H9 (cell line): Measurements from ENCODE around the gene HSPA9. TPM values are rescaled to one million over a fixed set of nuclear protein-coding genes. Genes with fewer than 3 reads are reported as not detected.

ENCODE experiments used
- DNase-seq: peaks from one replicate; pipeline ENCODE4 v3.0.0-alpha.2; 2017
- H2AFZ ChIP-seq: one replicate; pipeline ENCODE4 v1.6.1; 2013; ENCODE audit warnings: mild to moderate bottlenecking, low read length, control low read depth, moderate library complexity
- H2AK5ac ChIP-seq: 2 replicates; pipeline ENCODE4 v1.6.1; 2013; ENCODE audit warnings: low read length, control low read depth, mixed read lengths; ENCODE audit not compliant: insufficient read length
- H2BK120ac ChIP-seq: one replicate; pipeline ENCODE4 v1.6.1; 2013; ENCODE audit warnings: low read depth, mild to moderate bottlenecking, low read length, control low read depth, inconsistent platforms; ENCODE audit not compliant: poor library complexity, severe bottlenecking
- H2BK12ac ChIP-seq: 2 replicates; pipeline ENCODE4 v1.6.1; 2013; ENCODE audit warnings: low read length, control low read depth, mixed read lengths, low read depth; ENCODE audit not compliant: insufficient read length
- H2BK15ac ChIP-seq: 2 replicates; pipeline ENCODE4 v1.6.1; 2013; ENCODE audit warnings: low read depth, low read length, control low read depth
- H2BK20ac ChIP-seq: one replicate; pipeline ENCODE4 v1.6.1; 2013; ENCODE audit warnings: low read depth, mild to moderate bottlenecking, low read length, control low read depth, inconsistent platforms; ENCODE audit not compliant: poor library complexity, severe bottlenecking
- H2BK5ac ChIP-seq: 2 replicates; pipeline ENCODE4 v1.6.1; 2013; ENCODE audit warnings: low read length, control low read depth, mixed read lengths; ENCODE audit not compliant: insufficient read length
- H3K14ac ChIP-seq: 2 replicates; pipeline ENCODE4 v1.6.1; 2013; ENCODE audit warnings: low read length, control low read depth; ENCODE audit not compliant: insufficient read depth
- H3K18ac ChIP-seq: 2 replicates; pipeline ENCODE4 v1.6.1; 2013; ENCODE audit warnings: low read depth, mild to moderate bottlenecking, mixed read lengths, low read length, control low read depth; ENCODE audit not compliant: insufficient read length
- H3K23ac ChIP-seq: 2 replicates; pipeline ENCODE4 v1.6.1; 2013; ENCODE audit warnings: low read length, control low read depth, mixed read lengths, low read depth; ENCODE audit not compliant: insufficient read length
- H3K23me2 ChIP-seq: 2 replicates; pipeline ENCODE4 v1.6.1; 2013; ENCODE audit warnings: low read depth, mild to moderate bottlenecking, mixed read lengths, low read length, control low read depth; ENCODE audit not compliant: insufficient read length, poor library complexity, severe bottlenecking
- H3K27ac ChIP-seq: 2 replicates; pipeline ENCODE4 v1.5.1; 2013; ENCODE audit warnings: low read length, control low read depth, mixed read lengths, low read depth; ENCODE audit not compliant: insufficient read length
- H3K27me3 ChIP-seq: 2 replicates; pipeline ENCODE4 v1.6.1; 2013; ENCODE audit warnings: low read length, control low read depth, inconsistent platforms; ENCODE audit not compliant: insufficient read depth
- H3K4ac ChIP-seq: 2 replicates; pipeline ENCODE4 v1.6.1; 2013; ENCODE audit warnings: low read depth, mild to moderate bottlenecking, control low read depth, inconsistent platforms, low read length, moderate library complexity
- H3K4me1 ChIP-seq: 2 replicates; pipeline ENCODE4 v1.6.1; 2013; ENCODE audit warnings: low read length, control low read depth, inconsistent platforms; ENCODE audit not compliant: insufficient read depth
- H3K4me2 ChIP-seq: 2 replicates; pipeline ENCODE4 v1.6.1; 2013; ENCODE audit warnings: low read length, control low read depth, mixed read lengths; ENCODE audit not compliant: insufficient read length, insufficient read depth
- H3K56ac ChIP-seq: 2 replicates; pipeline ENCODE4 v1.6.1; 2013; ENCODE audit warnings: low read depth, mild to moderate bottlenecking, mixed read lengths, low read length, control low read depth; ENCODE audit not compliant: insufficient read length
- H3K79me1 ChIP-seq: 2 replicates; pipeline ENCODE4 v1.6.1; 2013; ENCODE audit warnings: low read depth, mild to moderate bottlenecking, moderate library complexity, low read length, control low read depth, inconsistent platforms; ENCODE audit not compliant: insufficient read depth, poor library complexity, severe bottlenecking
- H3K79me2 ChIP-seq: 2 replicates; pipeline ENCODE4 v1.6.1; 2013; ENCODE audit warnings: low read length, control low read depth, inconsistent platforms; ENCODE audit not compliant: insufficient read depth
- H3K9ac ChIP-seq: 2 replicates; pipeline ENCODE4 v1.6.1; 2013; ENCODE audit warnings: low read length, control low read depth, mixed read lengths; ENCODE audit not compliant: insufficient read length; ENCODE audit errors: extremely low read depth
- H3K9me3 ChIP-seq: one replicate; pipeline ENCODE4 v1.6.1; 2013; ENCODE audit warnings: low read depth, low read length, inconsistent platforms; ENCODE audit not compliant: control insufficient read depth
- H3T11ph ChIP-seq: one replicate; pipeline ENCODE4 v1.6.1; 2013; ENCODE audit warnings: mild to moderate bottlenecking, low read length, control low read depth, inconsistent platforms
- H4K20me1 ChIP-seq: one replicate; pipeline ENCODE4 v1.6.1; 2013; ENCODE audit not compliant: control insufficient read depth, insufficient read length, insufficient read depth
- H4K5ac ChIP-seq: 2 replicates; pipeline ENCODE4 v1.6.1; 2013; ENCODE audit warnings: low read depth, mild to moderate bottlenecking, mixed read lengths, low read length, control low read depth; ENCODE audit not compliant: insufficient read length
- H4K8ac ChIP-seq: replicated peaks from 2 replicates; pipeline ENCODE4 v1.6.1; 2013; ENCODE audit warnings: low read length, control low read depth, mixed read lengths, low read depth; ENCODE audit not compliant: insufficient read length
- H4K91ac ChIP-seq: 2 replicates; pipeline ENCODE4 v1.6.1; 2013; ENCODE audit warnings: low read depth, mild to moderate bottlenecking, moderate library complexity, mixed read lengths, low read length, control low read depth; ENCODE audit not compliant: insufficient read length
- H3K27ac Mint-ChIP-seq, 3 experiments: 2 replicates in 2 of 3; 3 replicates in 1 of 3; pipeline ENCODE4 v1.8.0; 2020 to 2021; ENCODE audit warnings: mixed read lengths in 3 of 3, mild to moderate bottlenecking in 1 of 3, moderate library complexity in 1 of 3
- H3K27me3 Mint-ChIP-seq: 2 replicates; pipeline ENCODE4 v1.8.0; 2021; ENCODE audit warnings: low read depth, mild to moderate bottlenecking, moderate library complexity, mixed read lengths
- H3K36me3 Mint-ChIP-seq, 3 experiments: 2 replicates in 2 of 3; 3 replicates in 1 of 3; pipeline ENCODE4 v1.8.0; 2020 to 2021; ENCODE audit warnings: low read depth in 3 of 3, mixed read lengths in 3 of 3; ENCODE audit not compliant: insufficient read depth in 1 of 3
- H3K4me1 Mint-ChIP-seq, 2 experiments: 2 replicates each; pipeline ENCODE4 v1.8.0; 2020; ENCODE audit warnings: mixed read lengths in 2 of 2
- H3K4me3 Mint-ChIP-seq, 2 experiments: 2 replicates in 1 of 2; 3 replicates in 1 of 2; pipeline ENCODE4 v1.8.0; 2020 to 2021; ENCODE audit warnings: mild to moderate bottlenecking in 2 of 2, mixed read lengths in 2 of 2, moderate library complexity in 1 of 2
- H3K9me3 Mint-ChIP-seq, 2 experiments: 2 replicates in 1 of 2; 3 replicates in 1 of 2; pipeline ENCODE4 v1.8.0; 2020; ENCODE audit warnings: mild to moderate bottlenecking in 2 of 2, mixed read lengths in 2 of 2, moderate library complexity in 1 of 2
- CTCF ChIP-seq: fragments of 200-600 bp; sonication (generic); conservative IDR thresholded peaks from 3 replicates; pipeline ENCODE4 v1.8.0; 2021; ENCODE audit warnings: antibody characterized with exemption, mild to moderate bottlenecking
- WGBS: extraction: QIAGEN DNeasy Blood & Tissue Kit; methylation state at CpG from one replicate; pipeline ENCODE4 v1.1.7; 2013; ENCODE audit warnings: missing lambda C conversion rate, low lambda C conversion rate, mixed read lengths; ENCODE audit not compliant: insufficient read length; ENCODE audit errors: extremely low coverage; 5-methylcytosine and 5-hydroxymethylcytosine counted together
- total RNA-seq: library from RNA; stranded (reverse); gene quantifications from 2 replicates; pipeline ENCODE4 v1.2.1, GENCODE V29; 2021

HSPA9 gene
- total RNA-seq, 1 experiment from 2014 or later, result 397 TPM

GRCh38 chr5:138559937-138560336 lies 15.3 kb downstream of the HSPA9 start:
- WGBS, result no CpG with 5 or more reads among the region's 7 CpGs
- 0 out of 2 replicates have a peak, but pooled peaks cover under 1% of the 10 kb centered on the region for H3K79me2 ChIP-seq
- H3K23ac ChIP-seq, result no peak overlapping the region
- no peak overlapping the region for H3T11ph ChIP-seq
- H2BK120ac ChIP-seq, result no peak overlapping the region
- no peak overlapping the region for H3K4me2 ChIP-seq
- H3K23me2 ChIP-seq, result no peaks in the 10 kb centered on the region
- H4K91ac ChIP-seq, result no peak overlapping the region
- no peak overlapping the region for H2BK5ac ChIP-seq
- H3K56ac ChIP-seq, result no peak overlapping the region
- H3K18ac ChIP-seq, result no peak overlapping the region
- H3K9ac ChIP-seq, result no peak overlapping the region
- H3K36me3 Mint-ChIP-seq, result peaks cover 54 to 94% (median 91%) of the 10 kb centered on the region in 3 experiments
- H2AFZ ChIP-seq, result no peak overlapping the region
- no peaks in the 10 kb centered on the region for H3K9me3 Mint-ChIP-seq
- no peak overlapping the region for H4K5ac ChIP-seq
- peak; percentile 6 for DNase-seq
- no peak overlapping the region for H3K4ac ChIP-seq
- no peak overlapping the region for H2BK15ac ChIP-seq
- no peak overlapping the region for H3K4me3 Mint-ChIP-seq
- H3K14ac ChIP-seq, result no peak overlapping the region
- H2BK12ac ChIP-seq, result no peak overlapping the region
- H3K4me1 Mint-ChIP-seq, result no peaks in the 10 kb centered on the region
- H3K4me1 ChIP-seq, result no peaks in the 10 kb centered on the region
- no peaks in the 10 kb centered on the region for H3K27me3 Mint-ChIP-seq
- no peak overlapping the region for H3K27ac ChIP-seq
- H3K27ac Mint-ChIP-seq, result peak overlapping the region in 1 of 3 experiments; percentile 60; a peak in 2 of 7 replicates
- H2BK20ac ChIP-seq, result no peak overlapping the region
- H2AK5ac ChIP-seq, result no peak overlapping the region
- no peaks in the 10 kb centered on the region for H3K9me3 ChIP-seq
- TF ChIP-seq CTCF, result no peak
- H3K27me3 ChIP-seq, result no peaks in the 10 kb centered on the region
- H4K8ac ChIP-seq, result no peak overlapping the region
- no peaks in the 10 kb centered on the region for H4K20me1 ChIP-seq
- no peaks in the 10 kb centered on the region for H3K79me1 ChIP-seq
